ENCODE data around the gene C1orf159. TPM values are rescaled to one million over a fixed set of nuclear protein-coding genes. Genes with fewer than 3 reads are reported as not detected.

The C1orf159 gene
- total and polyA plus RNA-seq, 2 donors (not counting 1 experiment from before 2014, with no cell fraction given), result 2.6 to 3.3 TPM

GRCh38 chr1:1044455-1045078 lies 71.3 kb downstream of the C1orf159 start:
- no peaks in the 10 kb centered on the region for H4K20me1 ChIP-seq (ENCODE audit: control insufficient read depth, extremely low read depth, insufficient read depth, low read length)
- no peaks in the 10 kb centered on the region for H3K27me3 ChIP-seq (ENCODE audit: control insufficient read depth, insufficient read depth, low read length)
- H3K4me1 ChIP-seq (ENCODE audit: control insufficient read depth, extremely low read depth, insufficient read depth, low read length), result peaks cover 7% of the 10 kb centered on the region
- TF ChIP-seq, protein P1, sequence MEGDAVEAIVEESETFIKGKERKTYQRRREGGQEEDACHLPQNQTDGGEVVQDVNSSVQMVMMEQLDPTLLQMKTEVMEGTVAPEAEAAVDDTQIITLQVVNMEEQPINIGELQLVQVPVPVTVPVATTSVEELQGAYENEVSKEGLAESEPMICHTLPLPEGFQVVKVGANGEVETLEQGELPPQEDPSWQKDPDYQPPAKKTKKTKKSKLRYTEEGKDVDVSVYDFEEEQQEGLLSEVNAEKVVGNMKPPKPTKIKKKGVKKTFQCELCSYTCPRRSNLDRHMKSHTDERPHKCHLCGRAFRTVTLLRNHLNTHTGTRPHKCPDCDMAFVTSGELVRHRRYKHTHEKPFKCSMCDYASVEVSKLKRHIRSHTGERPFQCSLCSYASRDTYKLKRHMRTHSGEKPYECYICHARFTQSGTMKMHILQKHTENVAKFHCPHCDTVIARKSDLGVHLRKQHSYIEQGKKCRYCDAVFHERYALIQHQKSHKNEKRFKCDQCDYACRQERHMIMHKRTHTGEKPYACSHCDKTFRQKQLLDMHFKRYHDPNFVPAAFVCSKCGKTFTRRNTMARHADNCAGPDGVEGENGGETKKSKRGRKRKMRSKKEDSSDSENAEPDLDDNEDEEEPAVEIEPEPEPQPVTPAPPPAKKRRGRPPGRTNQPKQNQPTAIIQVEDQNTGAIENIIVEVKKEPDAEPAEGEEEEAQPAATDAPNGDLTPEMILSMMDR (conservative IDR thresholded peaks at IDR 0.05 in 1 of 2, IDR thresholded peaks at IDR 0.05 in 1 of 2; ENCODE audit: low read depth in 1 of 2, low read length in 2 of 2), result no peak
- no peak for TF ChIP-seq EZH2 (IDR thresholded peaks at IDR 0.05; ENCODE audit: low read length, missing control alignments)
- H3K4me3 ChIP-seq (replicated peaks in 1 of 4; ENCODE audit: control extremely low read depth in 1 of 4, insufficient read depth in 1 of 4, low read depth in 3 of 4, low read length in 4 of 4), result no peak overlapping the region
- H3K36me3 ChIP-seq (ENCODE audit: control insufficient read depth, insufficient read depth, low read length), result peaks cover 9% of the 10 kb centered on the region
- no peaks in the 10 kb centered on the region for H3K79me2 ChIP-seq (ENCODE audit: control insufficient read depth, insufficient read depth, low read length)
- H3K4me2 ChIP-seq (ENCODE audit: extremely low read depth, insufficient read depth, low read length), result no peak overlapping the region
- H2AFZ ChIP-seq (ENCODE audit: low read length), result no peak overlapping the region
- H3K9ac ChIP-seq (ENCODE audit: insufficient read depth, low read length), result no peak overlapping the region
- no peaks in the 10 kb centered on the region for H3K9me3 ChIP-seq (ENCODE audit: control insufficient read depth, insufficient read depth, low read depth, low read length)
- no peak for DNase-seq (ENCODE audit: low read depth in 2 of 2)
- no peak overlapping the region for H3K27ac ChIP-seq (ENCODE audit: insufficient read depth, low read length)

GRCh38 chr1:1043921-1044320 lies 72.0 kb downstream of the C1orf159 start:
- Histone ChIP-seq H3K27ac (ENCODE audit: insufficient read depth, low read length) (no peak overlapping the region), H3K9ac (ENCODE audit: insufficient read depth, low read length) (no peak overlapping the region), H3K27me3 (ENCODE audit: control insufficient read depth, insufficient read depth, low read length) (no peaks in the 10 kb centered on the region), H3K4me1 (ENCODE audit: control insufficient read depth, extremely low read depth, insufficient read depth, low read length) (peaks cover 7% of the 10 kb centered on the region), H2AFZ (ENCODE audit: low read length) (no peak overlapping the region), H4K20me1 (ENCODE audit: control insufficient read depth, extremely low read depth, insufficient read depth, low read length) (no peaks in the 10 kb centered on the region), H3K36me3 (ENCODE audit: control insufficient read depth, insufficient read depth, low read length) (peaks cover 9% of the 10 kb centered on the region), H3K79me2 (ENCODE audit: control insufficient read depth, insufficient read depth, low read length) (no peaks in the 10 kb centered on the region), H3K4me2 (ENCODE audit: extremely low read depth, insufficient read depth, low read length) (no peak overlapping the region), H3K4me3 (replicated peaks in 1 of 4; ENCODE audit: control extremely low read depth in 1 of 4, insufficient read depth in 1 of 4, low read depth in 3 of 4, low read length in 4 of 4) (no peak overlapping the region), H3K9me3 (ENCODE audit: control insufficient read depth, insufficient read depth, low read depth, low read length) (no peaks in the 10 kb centered on the region)
- DNase-seq (ENCODE audit: low read depth in 2 of 2), result no peak
- TF ChIP-seq, protein P1 (conservative IDR thresholded peaks at IDR 0.05 in 1 of 2, IDR thresholded peaks at IDR 0.05 in 1 of 2; ENCODE audit: low read depth in 1 of 2, low read length in 2 of 2), result no peak
- TF ChIP-seq EZH2 (IDR thresholded peaks at IDR 0.05; ENCODE audit: low read length, missing control alignments), result no peak

DNA sequence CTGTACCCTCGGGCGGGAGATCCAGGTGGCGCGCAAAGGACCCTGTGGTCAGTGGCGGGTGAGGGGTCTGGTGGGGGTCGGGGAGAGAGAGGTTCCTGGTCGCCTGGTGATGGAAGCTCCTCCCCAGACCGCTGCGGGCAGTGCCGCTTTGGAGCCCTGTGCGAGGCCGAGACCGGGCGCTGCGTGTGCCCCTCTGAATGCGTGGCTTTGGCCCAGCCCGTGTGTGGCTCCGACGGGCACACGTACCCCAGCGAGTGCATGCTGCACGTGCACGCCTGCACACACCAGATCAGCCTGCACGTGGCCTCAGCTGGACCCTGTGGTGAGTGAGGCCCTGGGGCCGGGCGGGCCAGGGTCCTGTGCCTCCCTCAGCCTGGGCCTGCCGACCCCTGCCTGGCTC lies 72.5 kb downstream of the C1orf159 start:
- H3K36me3 ChIP-seq (ENCODE audit: control insufficient read depth, insufficient read depth, low read length), result peaks cover 9% of the 10 kb centered on the region
- peaks cover 7% of the 10 kb centered on the region for H3K4me1 ChIP-seq (ENCODE audit: control insufficient read depth, extremely low read depth, insufficient read depth, low read length)
- no peak for DNase-seq (ENCODE audit: low read depth in 2 of 2)
- no peak overlapping the region for H3K9ac ChIP-seq (ENCODE audit: insufficient read depth, low read length)
- TF ChIP-seq, protein P1 (conservative IDR thresholded peaks at IDR 0.05 in 1 of 2, IDR thresholded peaks at IDR 0.05 in 1 of 2; ENCODE audit: low read depth in 1 of 2, low read length in 2 of 2), result no peak
- no peak for TF ChIP-seq EZH2 (IDR thresholded peaks at IDR 0.05; ENCODE audit: low read length, missing control alignments)
- no peak overlapping the region for H2AFZ ChIP-seq (ENCODE audit: low read length)
- no peaks in the 10 kb centered on the region for H3K9me3 ChIP-seq (ENCODE audit: control insufficient read depth, insufficient read depth, low read depth, low read length)
- no peaks in the 10 kb centered on the region for H3K27me3 ChIP-seq (ENCODE audit: control insufficient read depth, insufficient read depth, low read length)
- no peak overlapping the region for H3K4me2 ChIP-seq (ENCODE audit: extremely low read depth, insufficient read depth, low read length)
- no peak overlapping the region for H3K27ac ChIP-seq (ENCODE audit: insufficient read depth, low read length)
- H3K4me3 ChIP-seq (replicated peaks in 1 of 4; ENCODE audit: control extremely low read depth in 1 of 4, insufficient read depth in 1 of 4, low read depth in 3 of 4, low read length in 4 of 4), result no peak overlapping the region
- H3K79me2 ChIP-seq (ENCODE audit: control insufficient read depth, insufficient read depth, low read length), result no peaks in the 10 kb centered on the region
- no peaks in the 10 kb centered on the region for H4K20me1 ChIP-seq (ENCODE audit: control insufficient read depth, extremely low read depth, insufficient read depth, low read length)
